Activated naive CD4-positive, alpha-beta T cell treated with anti-CD3 and anti-CD28 coated beads, Interleukin-2, amount 10 ng/mL, durations not matched to agents 7 days and 5 days (primary cell): Measurements from ENCODE around the gene PPHLN1.

Experiments
- CTCF ChIA-PET: fragments of 350-600 bp; sonication (Branson Sonifier 250); formaldehyde crosslinking; loops from one replicate; lab custom pipeline; 2021; ENCODE audit warnings: antibody characterized with exemption; lab: Charles Lee
- DNase-seq: peaks from one replicate; pipeline ENCODE4 v3.0.0-alpha.2; 2020
- H3K27ac Mint-ChIP-seq: one replicate; pipeline ENCODE4 v1.8.0; 2021; ENCODE audit warnings: mild to moderate bottlenecking, moderate library complexity, mixed read lengths
- H3K27me3 Mint-ChIP-seq: one replicate; pipeline ENCODE4 v1.8.0; 2021; ENCODE audit warnings: mild to moderate bottlenecking, mixed read lengths
- H3K36me3 Mint-ChIP-seq: one replicate; pipeline ENCODE4 v1.8.0; 2021; ENCODE audit warnings: mixed read lengths
- H3K4me1 Mint-ChIP-seq: one replicate; pipeline ENCODE4 v1.8.0; 2021; ENCODE audit warnings: mixed read lengths
- H3K4me3 Mint-ChIP-seq: one replicate; pipeline ENCODE4 v1.8.0; 2021; ENCODE audit warnings: mild to moderate bottlenecking, moderate library complexity, mixed read lengths
- H3K9me3 Mint-ChIP-seq: one replicate; pipeline ENCODE4 v1.8.0; 2021; ENCODE audit warnings: mixed read lengths

Gene PPHLN1

GRCh38 chr12:42446761-42447160 lies 120.8 kb downstream of the PPHLN1 start:
- peaks cover 47% of the 10 kb centered on the region for H3K36me3 Mint-ChIP-seq
- CTCF ChIA-PET, result interaction anchor here (0.5 kb wide), 1 partner anchor 112 kb away, joined by 3 read pairs; no protein-coding TSS in a partner anchor
- no peak overlapping the region for H3K27ac Mint-ChIP-seq
- no peak for DNase-seq
- H3K4me3 Mint-ChIP-seq, result no peak overlapping the region
- no peaks in the 10 kb centered on the region for H3K27me3 Mint-ChIP-seq
- H3K9me3 Mint-ChIP-seq, result no peaks in the 10 kb centered on the region
- no peaks in the 10 kb centered on the region for H3K4me1 Mint-ChIP-seq

DNA sequence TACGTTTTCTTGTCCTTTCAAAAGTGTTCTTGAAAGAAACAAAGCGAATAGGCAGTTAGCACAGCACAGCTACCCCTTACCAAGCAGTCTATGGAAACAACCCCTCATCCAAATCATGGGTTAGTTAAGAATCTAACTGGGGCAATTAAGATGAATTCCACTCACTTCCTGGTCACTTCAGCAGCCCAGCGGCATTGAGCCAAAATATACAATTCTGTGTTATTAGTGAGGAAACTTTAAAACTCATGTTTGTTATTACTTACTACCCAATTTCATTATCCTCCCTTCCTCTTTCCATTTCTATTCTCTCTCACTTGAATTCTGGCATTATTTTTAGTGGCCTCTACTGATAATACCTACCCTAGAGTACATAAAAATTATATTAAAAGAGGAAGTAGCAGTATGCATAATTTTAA lies 121.4 kb downstream of the PPHLN1 start:
- no peaks in the 10 kb centered on the region for H3K4me1 Mint-ChIP-seq
- H3K9me3 Mint-ChIP-seq, result no peaks in the 10 kb centered on the region
- CTCF ChIA-PET, result interaction anchor here (0.5 kb wide), 1 partner anchor 113 kb away, joined by 3 read pairs; no protein-coding TSS in a partner anchor
- H3K36me3 Mint-ChIP-seq, result peaks cover 43% of the 10 kb centered on the region
- H3K4me3 Mint-ChIP-seq, result no peak overlapping the region
- no peak overlapping the region for H3K27ac Mint-ChIP-seq
- no peaks in the 10 kb centered on the region for H3K27me3 Mint-ChIP-seq
- no peak for DNase-seq

DNA sequence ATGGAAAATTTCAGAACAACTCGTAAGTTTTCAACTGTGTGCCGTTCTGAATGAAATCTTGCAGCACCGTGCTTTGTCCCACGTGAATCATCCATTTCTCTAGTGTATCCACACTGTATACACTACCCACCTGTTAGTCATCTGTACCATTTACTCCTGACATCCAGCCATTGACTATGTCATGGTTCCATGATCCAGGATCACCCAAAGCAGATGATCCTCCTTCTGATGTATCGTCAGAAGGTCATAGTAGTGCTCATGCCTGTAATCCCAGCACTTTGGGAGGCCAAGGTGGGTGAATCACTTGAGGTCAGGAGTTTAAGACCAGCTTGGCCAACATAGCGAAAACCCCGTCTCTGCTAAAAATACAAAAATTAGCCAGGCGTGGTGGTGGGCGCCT lies 122.9 kb downstream of the PPHLN1 start:
- Mint-ChIP-seq H3K36me3 (peaks cover 32% of the 10 kb centered on the region), H3K27ac (no peak overlapping the region), H3K4me3 (no peak overlapping the region), H3K4me1 (no peaks in the 10 kb centered on the region), H3K27me3 (no peaks in the 10 kb centered on the region), H3K9me3 (no peaks in the 10 kb centered on the region)
- no peak for DNase-seq
- CTCF ChIA-PET, result no interaction called here

DNA sequence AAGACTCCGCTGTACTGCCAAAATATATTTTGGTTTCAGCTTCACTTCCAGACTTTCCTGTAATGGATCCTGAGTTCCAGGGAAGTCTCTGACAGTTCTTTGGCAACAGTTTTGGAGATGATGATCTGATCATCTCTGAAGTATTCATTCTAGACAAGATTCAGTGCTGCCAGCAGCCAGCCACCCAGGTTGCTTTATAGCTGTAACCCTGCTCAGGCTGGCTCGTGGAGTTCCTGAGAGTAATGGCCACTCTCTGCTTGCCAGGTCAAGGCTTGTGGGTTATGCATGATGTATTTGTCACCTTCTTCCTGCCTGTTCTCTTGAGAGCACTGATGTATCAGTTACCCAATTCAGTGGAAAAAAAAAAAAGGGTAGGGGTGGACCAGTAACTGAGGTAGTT lies 124.3 kb downstream of the PPHLN1 start:
- H3K27ac Mint-ChIP-seq, result no peak overlapping the region
- DNase-seq, result no peak
- CTCF ChIA-PET, result no interaction called here
- H3K4me1 Mint-ChIP-seq, result no peaks in the 10 kb centered on the region
- H3K4me3 Mint-ChIP-seq, result no peak overlapping the region
- no peaks in the 10 kb centered on the region for H3K27me3 Mint-ChIP-seq
- H3K36me3 Mint-ChIP-seq, result peaks cover 22% of the 10 kb centered on the region
- H3K9me3 Mint-ChIP-seq, result no peaks in the 10 kb centered on the region

GRCh38 chr12:42458575-42458974 lies 132.6 kb downstream of the PPHLN1 start:
- Mint-ChIP-seq H3K27ac (no peak overlapping the region), H3K4me3 (no peak overlapping the region), H3K36me3 (no peaks in the 10 kb centered on the region), H3K27me3 (peaks cover 3% of the 10 kb centered on the region), H3K9me3 (no peaks in the 10 kb centered on the region), H3K4me1 (no peaks in the 10 kb centered on the region)
- CTCF ChIA-PET, result no interaction called here
- no peak for DNase-seq

DNA sequence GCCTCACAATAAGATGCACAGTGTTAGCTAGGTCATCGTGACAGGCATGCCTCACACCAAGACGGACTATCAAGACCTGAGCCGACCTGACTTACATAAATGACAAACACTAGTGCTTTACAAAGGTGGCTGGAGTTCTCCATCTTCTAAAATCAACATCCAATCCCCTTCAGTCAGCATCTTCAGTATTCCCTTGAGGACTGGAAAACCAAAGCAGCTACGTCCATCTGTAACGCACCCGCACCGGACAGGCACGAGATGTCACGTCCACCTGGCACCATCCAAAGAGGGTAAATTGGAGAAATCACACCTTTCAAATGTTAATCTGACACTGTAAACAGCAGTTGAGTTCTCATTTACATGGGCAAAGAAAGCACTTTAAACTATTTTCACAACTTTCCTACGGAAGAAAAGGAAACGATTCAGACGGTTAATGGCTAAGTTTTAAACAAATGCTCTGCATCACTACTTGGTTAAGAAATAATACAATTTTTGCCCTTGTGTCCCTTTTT lies 133.4 kb downstream of the PPHLN1 start:
- no peak for DNase-seq
- CTCF ChIA-PET, result no interaction called here
- Mint-ChIP-seq H3K4me1 (no peaks in the 10 kb centered on the region), H3K36me3 (no peaks in the 10 kb centered on the region), H3K4me3 (no peak overlapping the region), H3K27me3 (peaks cover 3% of the 10 kb centered on the region), H3K9me3 (no peaks in the 10 kb centered on the region), H3K27ac (no peak overlapping the region)

- no peak overlapping the region for H3K4me3 Mint-ChIP-seq
- CTCF ChIA-PET, result no interaction called here
- peaks cover 9% of the 10 kb centered on the region for H3K27me3 Mint-ChIP-seq
- DNase-seq, result no peak
- H3K9me3 Mint-ChIP-seq, result no peaks in the 10 kb centered on the region
- H3K27ac Mint-ChIP-seq, result no peak overlapping the region
- no peaks in the 10 kb centered on the region for H3K4me1 Mint-ChIP-seq
- H3K36me3 Mint-ChIP-seq, result no peaks in the 10 kb centered on the region
These were observed 136.5 kb downstream of the PPHLN1 start for GRCh38 chr12:42462486-42462885.

- H3K27me3 Mint-ChIP-seq, result peaks cover 9% of the 10 kb centered on the region
- no peak for DNase-seq
- H3K4me1 Mint-ChIP-seq, result peaks cover 5% of the 10 kb centered on the region
- no peak overlapping the region for H3K4me3 Mint-ChIP-seq
- no peaks in the 10 kb centered on the region for H3K36me3 Mint-ChIP-seq
- CTCF ChIA-PET, result no interaction called here
- H3K9me3 Mint-ChIP-seq, result no peaks in the 10 kb centered on the region
- no peak overlapping the region for H3K27ac Mint-ChIP-seq
These were observed 137.7 kb downstream of the PPHLN1 start for GRCh38 chr12:42463671-42464070.

DNA sequence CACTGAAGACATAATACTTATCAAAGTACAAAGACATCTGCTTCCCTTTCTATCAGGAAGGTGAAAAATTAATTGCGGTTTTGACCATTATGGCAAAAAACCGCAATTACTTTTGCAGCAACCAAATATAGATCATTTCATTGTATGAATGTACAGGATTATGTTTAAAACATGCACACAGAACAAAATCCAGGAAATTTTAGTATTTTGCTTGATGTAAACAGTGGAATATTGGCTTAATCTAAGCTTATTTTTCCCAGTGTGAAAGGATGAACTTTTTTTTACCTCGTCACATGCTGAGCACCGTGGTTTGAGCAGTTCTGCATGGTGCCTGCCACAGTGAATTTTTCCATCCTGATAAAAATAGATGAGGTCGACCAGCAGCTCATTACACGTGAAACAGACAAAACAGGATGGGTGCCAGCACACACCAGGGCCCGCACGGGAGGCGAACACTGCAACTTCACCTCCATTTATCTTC lies 142.4 kb downstream of the PPHLN1 start:
- CTCF ChIA-PET, result interaction anchor here (1.2 to 3.3 kb wide), 2 partner anchors 14 to 97 kb away, joined by 3 to 22 read pairs; no protein-coding TSS in a partner anchor
- H3K27me3 Mint-ChIP-seq, result peaks cover 28% of the 10 kb centered on the region

DNA sequence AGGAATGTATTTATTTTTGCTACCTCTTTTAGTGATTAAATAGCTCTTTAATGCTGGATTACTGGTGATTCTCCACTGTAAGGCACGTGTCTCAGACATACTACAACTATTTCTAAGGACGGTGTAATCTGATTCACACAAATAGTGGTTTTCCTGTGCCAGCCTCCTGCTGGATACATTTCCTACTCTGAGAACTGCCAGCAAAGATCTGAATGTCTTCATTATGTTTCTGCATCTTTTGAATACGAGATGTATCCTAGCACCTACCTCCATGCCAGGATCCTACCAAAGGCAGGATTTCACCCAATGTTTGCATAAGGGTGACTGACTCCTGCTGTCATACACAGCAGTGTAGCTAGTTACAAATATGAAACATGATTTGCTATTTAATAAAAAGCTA lies 143.0 kb downstream of the PPHLN1 start:
- CTCF ChIA-PET, result interaction anchor here (1.2 to 3.3 kb wide), 3 partner anchors 13 to 100 kb away, joined by 3 to 22 read pairs (median 3); no protein-coding TSS in a partner anchor
- no peak for DNase-seq
- no peaks in the 10 kb centered on the region for H3K36me3 Mint-ChIP-seq
- no peak overlapping the region for H3K4me3 Mint-ChIP-seq
- peaks cover 28% of the 10 kb centered on the region for H3K27me3 Mint-ChIP-seq
- peaks cover 20% of the 10 kb centered on the region for H3K4me1 Mint-ChIP-seq
- no peaks in the 10 kb centered on the region for H3K9me3 Mint-ChIP-seq
- H3K27ac Mint-ChIP-seq, result no peak overlapping the region

More for the DNA sequence above, 142.4 kb downstream of the PPHLN1 start:
- Mint-ChIP-seq H3K9me3 (no peaks in the 10 kb centered on the region), H3K4me3 (no peak overlapping the region), H3K36me3 (no peaks in the 10 kb centered on the region), H3K27ac (no peak overlapping the region), H3K4me1 (peaks cover 20% of the 10 kb centered on the region)
- DNase-seq, result no peak

- peaks cover 20% of the 10 kb centered on the region for H3K4me1 Mint-ChIP-seq
- peak overlapping the region; percentile 54 for H3K4me3 Mint-ChIP-seq
- H3K36me3 Mint-ChIP-seq, result no peaks in the 10 kb centered on the region
- CTCF ChIA-PET, result interaction anchor here (1.0 to 3.3 kb wide), 3 partner anchors 13 to 122 kb away, joined by 3 to 22 read pairs (median 3); no protein-coding TSS in a partner anchor
- peak overlapping the region; percentile 9 for H3K27ac Mint-ChIP-seq
- no peaks in the 10 kb centered on the region for H3K9me3 Mint-ChIP-seq
- peak; percentile 27 for DNase-seq
- H3K27me3 Mint-ChIP-seq, result peaks cover 28% of the 10 kb centered on the region
These were observed 143.6 kb downstream of the PPHLN1 start for GRCh38 chr12:42469355-42470175.

DNA sequence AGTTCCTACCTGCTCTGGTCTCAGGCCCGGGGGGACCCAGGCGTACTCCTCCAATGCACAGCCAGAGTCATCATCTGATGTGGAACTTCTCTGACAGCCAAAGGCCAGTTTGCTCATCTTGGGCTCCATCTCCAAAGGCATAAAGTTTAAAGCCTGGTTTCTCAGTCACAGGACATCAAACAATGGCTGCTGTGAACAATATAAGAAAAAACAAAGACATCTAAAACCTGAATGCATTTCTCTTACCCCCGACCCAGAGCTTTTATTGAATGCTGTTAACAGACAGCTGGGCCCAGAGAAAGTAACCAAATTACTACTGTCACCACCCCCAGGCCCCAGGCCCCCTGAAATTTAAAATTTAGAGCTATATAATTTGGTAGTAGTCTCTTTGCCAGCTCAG lies 146.4 kb downstream of the PPHLN1 start:
- Mint-ChIP-seq H3K4me1 (peaks cover 20% of the 10 kb centered on the region), H3K9me3 (no peaks in the 10 kb centered on the region), H3K27me3 (peaks cover 25% of the 10 kb centered on the region), H3K27ac (no peak overlapping the region), H3K36me3 (no peaks in the 10 kb centered on the region), H3K4me3 (no peak overlapping the region)
- no peak for DNase-seq
- CTCF ChIA-PET, result no interaction called here

DNA sequence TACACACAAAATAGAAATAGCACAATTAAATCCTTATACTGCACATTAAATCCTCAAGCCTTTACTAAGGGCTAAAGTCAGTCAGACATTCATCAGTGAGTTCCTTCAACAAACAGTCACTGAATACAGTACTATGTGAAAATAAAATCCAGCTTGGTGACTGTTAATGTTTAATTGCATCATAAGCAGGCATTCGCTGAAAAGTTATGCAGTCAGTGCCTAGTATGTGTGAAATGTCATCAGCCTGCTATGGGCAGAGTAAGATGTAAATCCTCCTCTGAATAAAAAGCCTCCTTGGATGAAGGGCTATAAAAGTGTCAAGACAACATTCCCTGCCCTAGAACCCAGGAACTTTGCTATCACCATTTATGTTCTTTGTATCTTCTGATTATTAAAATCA lies 147.2 kb downstream of the PPHLN1 start:
- peaks cover 25% of the 10 kb centered on the region for H3K27me3 Mint-ChIP-seq
- no peaks in the 10 kb centered on the region for H3K9me3 Mint-ChIP-seq
- H3K4me3 Mint-ChIP-seq, result no peak overlapping the region
- H3K4me1 Mint-ChIP-seq, result peaks cover 20% of the 10 kb centered on the region
- H3K36me3 Mint-ChIP-seq, result no peaks in the 10 kb centered on the region
- no peak overlapping the region for H3K27ac Mint-ChIP-seq
- no peak for DNase-seq
- CTCF ChIA-PET, result interaction anchor here (1.5 kb wide), 1 partner anchor 10 kb away, joined by 4 read pairs; no protein-coding TSS in a partner anchor

DNA sequence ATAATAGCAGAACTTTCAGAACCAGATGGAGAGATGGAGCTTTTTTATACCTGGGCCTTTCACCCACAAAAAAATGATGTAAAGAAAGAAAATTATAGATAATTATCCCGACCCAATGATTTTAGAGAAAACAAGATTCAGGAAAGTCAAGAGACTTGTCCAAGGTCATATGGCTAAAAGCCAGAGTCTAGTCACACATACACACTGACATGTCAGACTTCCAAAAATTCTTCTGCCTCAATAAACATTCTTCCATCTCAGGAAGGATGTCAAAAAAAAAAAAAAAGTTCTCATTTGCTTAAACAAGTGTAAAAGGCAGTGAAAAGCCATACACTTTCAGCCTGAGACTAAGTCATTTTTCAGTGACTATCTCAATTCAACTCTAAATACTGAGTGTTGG lies 147.6 kb downstream of the PPHLN1 start:
- H3K4me1 Mint-ChIP-seq, result peaks cover 16% of the 10 kb centered on the region
- CTCF ChIA-PET, result interaction anchor here (1.5 kb wide), 1 partner anchor 10 kb away, joined by 4 read pairs; no protein-coding TSS in a partner anchor
- peaks cover 25% of the 10 kb centered on the region for H3K27me3 Mint-ChIP-seq
- H3K27ac Mint-ChIP-seq, result no peak overlapping the region
- DNase-seq, result no peak
- no peak overlapping the region for H3K4me3 Mint-ChIP-seq
- no peaks in the 10 kb centered on the region for H3K36me3 Mint-ChIP-seq
- H3K9me3 Mint-ChIP-seq, result no peaks in the 10 kb centered on the region
